ENCODE data around the gene KREMEN2. TPM values are rescaled to one million over a fixed set of nuclear protein-coding genes. Genes with fewer than 3 reads are reported as not detected.
A peak's percentile ranks its signal among the peaks of the same experiment; 100 is the strongest.

Gene KREMEN2
- total and polyA plus RNA-seq, 9 of the 15 experiments (the other 6 are each of a cell fraction or from before 2014, with no cell fraction given) = 0.04 to 7.7 (median 1.5) TPM; not detected in 1

DNA sequence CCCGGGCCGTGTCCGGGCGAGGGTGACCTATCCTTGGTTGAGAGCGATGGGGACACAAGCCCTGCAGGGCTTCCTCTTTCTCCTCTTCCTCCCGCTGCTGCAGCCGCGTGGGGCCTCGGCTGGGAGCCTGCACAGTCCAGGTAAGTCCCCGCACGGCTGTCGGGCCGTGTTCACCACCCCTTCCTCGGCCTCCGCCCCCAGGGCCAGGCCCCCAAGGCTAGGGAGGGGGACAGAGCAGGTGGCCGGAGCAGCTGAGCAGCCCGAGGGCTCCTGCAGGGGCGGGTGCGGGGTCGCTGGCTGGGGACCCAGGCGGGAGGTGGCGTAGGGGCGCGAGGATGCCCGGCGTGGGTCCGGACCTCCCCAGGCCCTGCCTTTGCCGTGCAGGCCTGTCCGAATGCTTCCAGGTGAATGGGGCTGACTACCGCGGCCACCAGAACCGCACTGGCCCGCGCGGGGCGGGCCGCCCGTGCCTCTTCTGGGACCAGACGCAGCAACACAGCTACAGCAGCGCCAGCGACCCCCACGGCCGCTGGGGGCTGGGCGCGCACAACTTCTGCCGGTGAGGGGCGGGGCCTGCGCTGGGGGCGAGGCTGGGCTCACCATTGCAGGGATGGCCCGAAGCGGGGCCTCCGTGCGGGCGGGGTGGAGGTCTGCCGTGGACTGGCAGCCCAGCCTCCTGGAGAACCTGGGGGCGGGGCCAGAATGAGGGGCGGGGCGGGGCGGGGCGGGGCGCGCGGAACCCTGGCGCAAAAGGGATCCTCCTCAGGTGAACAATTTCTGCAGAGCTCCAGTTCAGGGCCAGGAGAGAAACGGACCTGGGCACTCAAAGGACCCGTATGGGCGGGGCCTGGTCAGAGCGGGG, 631 bp downstream of the KREMEN2 start (continued):
- TF ChIP-seq, protein P1, sequence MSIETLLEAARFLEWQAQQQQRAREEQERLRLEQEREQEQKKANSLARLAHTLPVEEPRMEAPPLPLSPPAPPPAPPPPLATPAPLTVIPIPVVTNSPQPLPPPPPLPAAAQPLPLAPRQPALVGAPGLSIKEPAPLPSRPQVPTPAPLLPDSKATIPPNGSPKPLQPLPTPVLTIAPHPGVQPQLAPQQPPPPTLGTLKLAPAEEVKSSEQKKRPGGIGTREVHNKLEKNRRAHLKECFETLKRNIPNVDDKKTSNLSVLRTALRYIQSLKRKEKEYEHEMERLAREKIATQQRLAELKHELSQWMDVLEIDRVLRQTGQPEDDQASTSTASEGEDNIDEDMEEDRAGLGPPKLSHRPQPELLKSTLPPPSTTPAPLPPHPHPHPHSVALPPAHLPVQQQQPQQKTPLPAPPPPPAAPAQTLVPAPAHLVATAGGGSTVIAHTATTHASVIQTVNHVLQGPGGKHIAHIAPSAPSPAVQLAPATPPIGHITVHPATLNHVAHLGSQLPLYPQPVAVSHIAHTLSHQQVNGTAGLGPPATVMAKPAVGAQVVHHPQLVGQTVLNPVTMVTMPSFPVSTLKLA (conservative IDR thresholded peaks at IDR 0.05) = peak in 1 of 2 experiments; percentile 47; a peak in 1 of 4 replicates
- TF ChIP-seq, protein P2, sequence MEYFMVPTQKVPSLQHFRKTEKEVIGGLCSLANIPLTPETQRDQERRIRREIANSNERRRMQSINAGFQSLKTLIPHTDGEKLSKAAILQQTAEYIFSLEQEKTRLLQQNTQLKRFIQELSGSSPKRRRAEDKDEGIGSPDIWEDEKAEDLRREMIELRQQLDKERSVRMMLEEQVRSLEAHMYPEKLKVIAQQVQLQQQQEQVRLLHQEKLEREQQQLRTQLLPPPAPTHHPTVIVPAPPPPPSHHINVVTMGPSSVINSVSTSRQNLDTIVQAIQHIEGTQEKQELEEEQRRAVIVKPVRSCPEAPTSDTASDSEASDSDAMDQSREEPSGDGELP (CRISPR knock-in tag; IDR thresholded peaks at IDR 0.05; ENCODE audit: borderline replicate concordance) = peak; percentile 39; the same call in 1 of the 2 replicates
- peak; percentile 85 for TF ChIP-seq SPI1 (IDR thresholded peaks at IDR 0.05; ENCODE audit: borderline replicate concordance, low read depth, low read length)
- TF ChIP-seq HDAC1 (IDR thresholded peaks at IDR 0.05) = peak in 1 of 2 experiments; percentile 52; a peak in 2 of 4 replicates
- peak; percentile 41 for TF ChIP-seq PCBP1 (IDR thresholded peaks at IDR 0.05; ENCODE audit: low read depth, low read length, poor library complexity, severe bottlenecking)
- peak; percentile 80; the same call in 1 of the 2 replicates for TF ChIP-seq KDM2B (CRISPR knock-in tag; IDR thresholded peaks at IDR 0.05)
- TF ChIP-seq PHB2 (IDR thresholded peaks at IDR 0.05; ENCODE audit: low read depth) = no peak
- TF ChIP-seq, protein P3, sequence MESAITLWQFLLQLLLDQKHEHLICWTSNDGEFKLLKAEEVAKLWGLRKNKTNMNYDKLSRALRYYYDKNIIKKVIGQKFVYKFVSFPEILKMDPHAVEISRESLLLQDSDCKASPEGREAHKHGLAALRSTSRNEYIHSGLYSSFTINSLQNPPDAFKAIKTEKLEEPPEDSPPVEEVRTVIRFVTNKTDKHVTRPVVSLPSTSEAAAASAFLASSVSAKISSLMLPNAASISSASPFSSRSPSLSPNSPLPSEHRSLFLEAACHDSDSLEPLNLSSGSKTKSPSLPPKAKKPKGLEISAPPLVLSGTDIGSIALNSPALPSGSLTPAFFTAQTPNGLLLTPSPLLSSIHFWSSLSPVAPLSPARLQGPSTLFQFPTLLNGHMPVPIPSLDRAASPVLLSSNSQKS (CRISPR knock-in tag; IDR thresholded peaks at IDR 0.05) = no peak
- peak; percentile 51 for TF ChIP-seq RB1 (IDR thresholded peaks at IDR 0.05; ENCODE audit: low read depth)
- no peak for TF ChIP-seq ZNF146 (CRISPR knock-in tag; IDR thresholded peaks at IDR 0.05; ENCODE audit: unreplicated experiment)
- 0 out of 4 replicates have a peak, but pooled peaks of 1 of the 2 experiments have one; percentile 16 for TF ChIP-seq FOXA3 (CRISPR knock-in tag; conservative IDR thresholded peaks at IDR 0.05 in 1 of 2, IDR thresholded peaks at IDR 0.05 in 1 of 2)
- TF ChIP-seq SIX5 (IDR thresholded peaks at IDR 0.05; ENCODE audit: borderline replicate concordance in 1 of 2, insufficient read depth in 1 of 2, low read depth in 1 of 2, low read length in 2 of 2) = no peak
- TF ChIP-seq SAFB (IDR thresholded peaks at IDR 0.05; ENCODE audit: borderline replicate concordance, low read depth, low read length) = 0 out of 2 replicates have a peak, but pooled peaks have one; percentile 24
- no peak for TF ChIP-seq NR2C2 (CRISPR knock-in tag; IDR thresholded peaks at IDR 0.05)
- no peak for TF ChIP-seq NR2C2 (tag; IDR thresholded peaks at IDR 0.05)
- TF ChIP-seq XRCC4 (IDR thresholded peaks at IDR 0.05; ENCODE audit: extremely low read depth, insufficient read depth, insufficient read length) = no peak
- TF ChIP-seq, protein P4, sequence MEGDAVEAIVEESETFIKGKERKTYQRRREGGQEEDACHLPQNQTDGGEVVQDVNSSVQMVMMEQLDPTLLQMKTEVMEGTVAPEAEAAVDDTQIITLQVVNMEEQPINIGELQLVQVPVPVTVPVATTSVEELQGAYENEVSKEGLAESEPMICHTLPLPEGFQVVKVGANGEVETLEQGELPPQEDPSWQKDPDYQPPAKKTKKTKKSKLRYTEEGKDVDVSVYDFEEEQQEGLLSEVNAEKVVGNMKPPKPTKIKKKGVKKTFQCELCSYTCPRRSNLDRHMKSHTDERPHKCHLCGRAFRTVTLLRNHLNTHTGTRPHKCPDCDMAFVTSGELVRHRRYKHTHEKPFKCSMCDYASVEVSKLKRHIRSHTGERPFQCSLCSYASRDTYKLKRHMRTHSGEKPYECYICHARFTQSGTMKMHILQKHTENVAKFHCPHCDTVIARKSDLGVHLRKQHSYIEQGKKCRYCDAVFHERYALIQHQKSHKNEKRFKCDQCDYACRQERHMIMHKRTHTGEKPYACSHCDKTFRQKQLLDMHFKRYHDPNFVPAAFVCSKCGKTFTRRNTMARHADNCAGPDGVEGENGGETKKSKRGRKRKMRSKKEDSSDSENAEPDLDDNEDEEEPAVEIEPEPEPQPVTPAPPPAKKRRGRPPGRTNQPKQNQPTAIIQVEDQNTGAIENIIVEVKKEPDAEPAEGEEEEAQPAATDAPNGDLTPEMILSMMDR (IDR thresholded peaks at IDR 0.05 in 2 of 3, conservative IDR thresholded peaks at IDR 0.05 in 1 of 3; ENCODE audit: insufficient read depth in 2 of 3, low read depth in 1 of 3, low read length in 3 of 3) = peak in 1 of 3 experiments; percentile 7; a peak in 1 of 6 replicates
- no peak for TF ChIP-seq XRCC5 (IDR thresholded peaks at IDR 0.05; ENCODE audit: low read depth, low read length)
- no peak for TF ChIP-seq ZNF384 (IDR thresholded peaks at IDR 0.05; ENCODE audit: low read depth, low read length)
- TF ChIP-seq FOS (IDR thresholded peaks at IDR 0.05; ENCODE audit: extremely low read depth, insufficient read length) = no peak

Measured in K562 (cell line).